ENCODE measurements around the gene WNK2. TPM values are rescaled to one million over a fixed set of nuclear protein-coding genes. Genes with fewer than 3 reads are reported as not detected.

The WNK2 gene
- total RNA-seq, 8 experiments from 2014 or later = 0.77 to 34.3 (median 19.2) TPM

DNA sequence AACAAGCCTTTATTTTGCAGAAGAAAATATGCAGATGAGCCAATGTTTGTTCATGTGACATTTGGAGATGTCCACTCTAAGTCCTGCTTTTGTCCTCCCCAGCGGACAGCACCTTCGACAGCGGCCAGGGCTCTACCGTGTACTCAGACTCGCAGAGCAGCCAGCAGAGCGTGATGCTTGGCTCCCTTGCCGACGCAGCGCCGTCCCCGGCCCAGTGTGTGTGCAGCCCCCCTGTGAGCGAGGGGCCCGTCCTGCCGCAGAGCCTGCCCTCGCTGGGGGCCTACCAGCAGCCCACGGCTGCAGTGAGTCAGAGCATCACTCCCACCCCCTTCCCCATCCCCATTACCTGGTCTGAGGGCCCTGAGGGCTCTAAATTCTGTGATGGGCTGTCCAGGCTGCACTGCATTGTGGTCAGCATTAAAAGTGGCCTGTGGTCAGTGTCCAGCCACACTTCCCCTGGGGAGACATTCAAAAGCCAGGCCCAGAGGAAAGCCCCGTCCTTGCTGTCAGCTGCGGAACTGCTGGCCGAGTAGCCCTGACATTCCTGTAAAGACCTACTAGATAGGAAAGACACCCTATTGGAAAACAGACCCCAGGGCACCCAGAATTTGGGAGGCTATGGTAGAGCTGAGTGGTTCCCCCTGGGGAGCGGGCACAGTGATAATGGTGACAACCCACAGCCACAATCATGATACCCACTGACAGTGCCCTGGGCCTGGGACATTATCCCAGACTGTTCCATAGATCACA, 69.0 kb downstream of the WNK2 start:
- Histone ChIP-seq H3K4me3 (no peak overlapping the region), H3K4me1 (replicated peaks in 1 of 2) (peaks cover 18 to 25% of the 10 kb centered on the region in 2 donors), H3K27ac (no peak overlapping the region)
- ATAC-seq (replicated peaks in 6 of 8) = peak in 3 of 8 experiments; percentile 9 to 44 (median 18)
- WGBS, 10 experiments = 55 to 87% (median 84%) methylated on average over 1 to 14 of the region's 20 CpGs; no CpG with 5 or more reads in 5 of the 10 experiments
- in situ Hi-C loops (cut with MboI; ENCODE audit: low pct_unique_long_range_greater_than_20kb in 2 of 9, low sequenced_read_pairs in 9 of 9, unreplicated experiment in 9 of 9) = no loop called here

DNA sequence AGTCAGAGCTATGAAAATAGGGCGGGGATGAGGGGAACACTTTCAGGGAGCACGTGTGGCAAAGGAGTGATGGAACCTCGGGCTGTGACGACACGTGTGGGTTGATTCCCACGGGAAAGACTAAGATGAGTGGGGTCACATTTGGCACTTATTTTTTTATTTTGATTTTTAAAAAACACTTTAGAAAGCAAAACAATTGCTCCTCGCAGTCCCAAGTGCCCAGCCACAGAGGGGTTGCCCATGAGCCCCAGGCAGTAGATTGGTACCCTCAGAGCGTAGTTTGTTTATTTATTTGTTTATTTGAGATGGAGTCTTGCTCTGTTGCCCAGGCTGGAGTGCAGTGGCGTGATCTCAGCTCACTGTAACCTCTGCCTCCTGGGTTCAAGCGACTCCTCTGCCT, 69.7 kb downstream of the WNK2 start:
- no peak overlapping the region for H3K4me3 ChIP-seq
- H3K4me1 ChIP-seq (replicated peaks in 1 of 2) = peaks cover 14 to 19% of the 10 kb centered on the region in 2 donors
- 27 to 100% (median 87%) methylated on average over 2 to 7 of the region's 10 CpGs; no CpG with 5 or more reads in 3 of the 10 experiments for WGBS, 10 experiments
- no peak overlapping the region for H3K27ac ChIP-seq
- no peak for ATAC-seq (replicated peaks in 6 of 8)
- in situ Hi-C loops (cut with MboI; ENCODE audit: low pct_unique_long_range_greater_than_20kb in 2 of 9, low sequenced_read_pairs in 9 of 9, unreplicated experiment in 9 of 9) = no loop called here

DNA sequence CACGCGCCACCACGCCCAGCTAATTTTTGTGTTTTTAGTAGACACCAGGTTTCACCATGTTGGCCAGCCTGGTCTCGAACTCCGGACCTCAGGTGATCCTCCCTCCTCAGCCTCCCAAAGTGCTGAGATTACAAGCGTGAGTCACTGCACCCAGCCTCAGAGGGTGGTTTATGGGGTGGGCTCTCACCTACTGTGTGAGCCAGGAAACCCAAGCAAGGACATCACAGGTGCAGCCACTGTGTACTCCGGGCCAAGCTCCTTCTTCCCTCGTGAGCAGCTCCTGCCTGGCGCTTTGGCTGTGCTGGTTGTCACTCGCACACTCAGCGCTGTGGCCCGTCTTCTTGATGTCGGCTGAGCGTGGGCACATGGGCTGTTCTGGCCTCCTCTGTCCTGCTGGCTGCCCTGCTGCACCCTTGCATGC, 70.1 kb downstream of the WNK2 start:
- Histone ChIP-seq H3K4me3 (no peak overlapping the region), H3K27ac (no peak overlapping the region), H3K4me1 (replicated peaks in 1 of 2) (peaks cover 14 to 18% of the 10 kb centered on the region in 2 donors)
- in situ Hi-C loops (cut with MboI; ENCODE audit: low pct_unique_long_range_greater_than_20kb in 2 of 9, low sequenced_read_pairs in 9 of 9, unreplicated experiment in 9 of 9) = no loop called here
- 53 to 100% (median 83%) methylated on average over 1 to 8 of the region's 14 CpGs; no CpG with 5 or more reads in 5 of the 10 experiments for WGBS, 10 experiments
- ATAC-seq (replicated peaks in 6 of 8) = no peak

DNA sequence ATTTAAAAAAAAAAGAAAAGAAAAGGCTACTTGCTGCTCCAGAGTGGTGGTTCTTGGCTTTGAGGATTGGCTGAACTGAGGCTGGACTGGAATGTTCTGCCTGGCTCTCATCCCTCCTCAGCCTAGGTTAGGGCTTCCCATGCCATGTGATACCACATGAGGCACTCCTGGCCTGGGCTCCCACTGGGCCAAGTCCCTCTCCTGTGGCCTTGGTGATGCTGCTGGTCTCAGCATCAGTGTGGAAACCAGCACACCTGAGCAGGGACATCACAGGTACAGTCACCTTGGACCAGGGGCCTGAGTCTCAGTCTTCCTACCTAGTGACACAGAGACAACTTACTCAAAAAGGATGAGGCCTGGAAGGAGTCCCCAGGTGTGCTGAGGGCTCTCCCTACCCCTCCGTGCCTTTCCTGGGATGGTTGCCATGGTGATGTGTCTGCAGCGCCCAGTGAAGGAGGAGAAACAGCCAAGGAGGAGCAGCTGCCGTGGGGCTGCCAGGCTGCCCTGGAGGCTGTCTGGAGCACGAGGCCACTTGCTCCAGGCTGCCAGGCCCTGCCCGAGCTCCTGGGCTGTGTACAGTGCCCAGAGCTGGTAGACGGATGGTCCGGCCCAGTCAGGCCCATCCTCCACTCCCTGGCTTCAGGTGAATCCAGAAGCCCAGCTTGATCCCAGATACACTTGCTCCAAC, 71.0 kb downstream of the WNK2 start:
- in situ Hi-C loops (cut with MboI; ENCODE audit: low pct_unique_long_range_greater_than_20kb in 2 of 9, low sequenced_read_pairs in 9 of 9, unreplicated experiment in 9 of 9) = no loop called here
- Histone ChIP-seq H3K4me3 (no peak overlapping the region), H3K4me1 (replicated peaks in 1 of 2) (peaks cover 13 to 14% of the 10 kb centered on the region in 2 donors), H3K27ac (no peak overlapping the region)
- 7 to 90% (median 81%) methylated on average over 2 to 6 of the region's 7 CpGs; no CpG with 5 or more reads in 7 of the 10 experiments for WGBS, 10 experiments
- ATAC-seq (replicated peaks in 6 of 8) = peak in 5 of 8 experiments; percentile 59 to 66 (median 62)

DNA sequence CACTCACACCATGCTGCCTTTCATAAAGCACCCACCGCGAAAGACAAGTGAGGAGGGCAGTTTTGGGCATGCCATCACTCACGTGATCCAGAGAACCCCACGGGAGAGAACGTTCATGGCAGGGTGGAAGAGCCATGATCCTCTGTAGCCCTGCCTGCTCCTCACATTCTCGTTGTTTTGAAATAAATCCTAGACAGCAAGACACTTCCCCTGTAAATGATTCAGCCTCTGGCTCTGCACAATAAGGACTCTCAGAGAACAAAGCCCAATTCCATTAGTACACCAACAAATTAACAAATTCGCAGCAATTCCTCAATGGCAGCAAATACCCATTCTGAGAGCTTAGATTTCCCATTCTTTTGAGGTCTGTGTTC, 71.5 kb downstream of the WNK2 start:
- WGBS, 10 experiments = 40 to 67% (median 58%) methylated on average over 1 to 7 of the region's 7 CpGs; no CpG with 5 or more reads in 5 of the 10 experiments
- Histone ChIP-seq H3K27ac (no peak overlapping the region), H3K4me3 (no peak overlapping the region), H3K4me1 (replicated peaks in 1 of 2) (peaks cover 13 to 14% of the 10 kb centered on the region in 2 donors)
- in situ Hi-C loops (cut with MboI; ENCODE audit: low pct_unique_long_range_greater_than_20kb in 2 of 9, low sequenced_read_pairs in 9 of 9, unreplicated experiment in 9 of 9) = no loop called here
- peak in 5 of 8 experiments; percentile 69 to 87 (median 80) for ATAC-seq (replicated peaks in 6 of 8)

DNA sequence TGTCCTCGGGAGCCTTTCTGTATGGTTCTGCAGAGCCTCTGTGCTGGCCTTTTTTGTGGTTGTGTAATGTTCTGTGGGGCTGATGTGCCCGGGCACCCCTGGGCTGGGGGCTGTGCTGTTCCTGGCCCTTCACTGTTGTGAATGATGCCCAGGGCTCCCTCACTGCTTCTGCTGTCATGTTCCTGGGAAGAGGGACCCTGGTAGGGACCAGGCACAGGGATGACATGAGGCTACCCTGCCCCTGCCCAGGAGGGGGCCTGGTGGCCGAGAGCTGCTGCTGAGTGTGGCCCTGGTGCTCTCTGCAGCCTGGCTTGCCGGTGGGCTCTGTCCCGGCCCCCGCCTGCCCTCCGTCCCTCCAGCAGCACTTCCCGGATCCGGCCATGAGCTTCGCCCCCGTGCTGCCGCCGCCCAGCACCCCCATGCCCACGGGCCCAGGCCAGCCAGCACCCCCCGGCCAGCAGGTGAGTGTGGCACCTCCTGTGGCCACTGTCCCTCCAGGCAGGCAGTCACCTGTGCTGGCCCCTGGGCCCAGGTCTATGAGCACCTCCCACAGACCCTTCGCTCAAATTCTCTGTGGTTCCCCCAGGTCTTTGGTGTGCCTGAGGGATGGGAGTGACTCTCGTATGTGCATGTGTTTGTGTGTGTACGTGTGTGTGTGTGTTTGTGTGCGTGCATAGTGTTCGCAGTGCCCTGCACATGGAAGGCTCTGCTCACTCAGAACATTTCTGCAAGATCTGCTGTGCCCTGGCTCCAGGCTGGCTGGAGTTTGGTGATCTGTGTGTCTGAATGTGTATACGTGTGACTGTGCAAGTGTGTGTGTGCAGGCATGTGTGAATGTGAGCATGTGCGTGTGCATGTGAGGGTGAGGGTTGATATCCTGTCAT, 72.3 kb downstream of the WNK2 start:
- peaks cover 13 to 14% of the 10 kb centered on the region in 2 donors for H3K4me1 ChIP-seq (replicated peaks in 1 of 2)
- H3K4me3 ChIP-seq = no peak overlapping the region
- in situ Hi-C loops (cut with MboI; ENCODE audit: low pct_unique_long_range_greater_than_20kb in 2 of 9, low sequenced_read_pairs in 9 of 9, unreplicated experiment in 9 of 9) = no loop called here
- 83 to 100% (median 100%) methylated on average over 1 to 2 of the region's 22 CpGs; no CpG with 5 or more reads in 7 of the 10 experiments for WGBS, 10 experiments
- peak in 1 of 8 experiments; percentile 10 for ATAC-seq (replicated peaks in 6 of 8)
- H3K27ac ChIP-seq = no peak overlapping the region

DNA sequence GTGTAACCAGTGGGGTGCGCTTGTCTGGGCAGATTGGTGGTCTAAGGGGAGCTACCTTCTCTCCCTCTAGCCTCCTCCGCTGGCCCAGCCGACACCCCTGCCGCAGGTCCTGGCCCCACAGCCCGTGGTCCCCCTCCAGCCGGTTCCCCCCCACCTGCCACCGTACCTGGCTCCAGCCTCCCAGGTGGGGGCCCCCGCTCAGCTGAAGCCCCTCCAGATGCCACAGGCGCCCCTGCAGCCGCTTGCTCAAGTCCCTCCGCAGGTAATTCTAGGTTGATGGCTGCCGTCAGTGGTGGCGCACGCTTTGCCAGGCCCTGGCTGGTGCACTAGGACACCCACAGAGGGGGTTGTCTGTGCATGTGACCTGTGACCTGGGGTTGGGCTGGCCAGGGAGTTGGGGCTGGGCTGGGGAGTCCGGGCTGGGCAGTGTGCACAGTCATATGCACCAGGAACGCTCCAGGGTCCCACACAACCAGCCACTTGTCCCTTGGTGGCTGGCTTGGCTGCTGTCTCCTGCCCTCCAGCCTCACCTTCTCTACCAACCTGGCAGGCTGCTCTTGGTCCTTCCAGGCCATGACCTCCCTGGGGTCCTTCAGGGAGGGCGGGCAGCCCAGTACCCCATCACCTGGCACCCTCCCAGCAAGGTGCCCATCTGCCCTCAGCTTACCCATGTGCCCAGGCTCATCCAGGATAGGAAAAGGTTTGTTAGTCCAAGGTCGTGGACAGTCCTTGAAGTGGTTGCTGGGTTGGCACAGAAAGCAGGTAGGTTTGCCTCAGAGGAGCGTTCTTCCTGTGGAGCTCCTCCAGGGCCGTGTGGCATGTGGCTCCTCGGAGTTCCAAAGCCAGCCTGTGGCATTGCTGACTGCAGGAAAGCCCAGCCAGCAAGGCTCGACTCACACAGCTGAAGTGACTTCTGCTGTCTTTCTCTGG, 73.2 kb downstream of the WNK2 start:
- in situ Hi-C loops (cut with MboI; ENCODE audit: low pct_unique_long_range_greater_than_20kb in 2 of 9, low sequenced_read_pairs in 9 of 9, unreplicated experiment in 9 of 9) = no loop called here
- WGBS, 10 experiments = 0 to 100% (median 92%) methylated on average over 1 to 4 of the region's 22 CpGs; no CpG with 5 or more reads in 6 of the 10 experiments

DNA sequence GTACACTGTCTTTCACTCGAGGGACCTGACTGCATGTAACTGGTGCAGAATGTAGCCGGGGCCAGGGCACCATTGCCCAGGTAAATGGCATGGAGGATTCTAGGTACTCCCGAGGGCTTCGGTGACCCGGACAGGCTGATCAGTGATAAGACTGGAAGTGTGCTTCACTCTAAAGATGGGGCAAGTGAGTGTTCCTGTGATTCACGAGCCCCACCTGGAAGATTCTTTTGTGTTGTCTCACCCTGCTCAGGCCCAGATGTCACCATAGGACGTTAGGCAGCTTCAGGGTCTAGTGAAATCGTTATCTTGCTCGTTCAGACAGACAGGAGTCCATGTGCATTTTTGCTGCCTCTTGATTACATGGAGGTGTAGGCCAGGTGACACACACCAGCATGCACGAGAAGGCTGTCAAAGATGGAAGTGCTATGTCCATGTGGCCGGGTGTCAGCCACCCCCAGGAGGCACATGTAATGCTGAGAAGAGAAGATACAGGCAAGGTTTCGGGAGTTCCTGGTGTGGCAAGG, 73.9 kb downstream of the WNK2 start:
- Histone ChIP-seq H3K4me1 (replicated peaks in 1 of 2) (peaks cover 13 to 14% of the 10 kb centered on the region in 2 donors), H3K27ac (no peak overlapping the region), H3K4me3 (no peak overlapping the region)
- in situ Hi-C loops (cut with MboI; ENCODE audit: low pct_unique_long_range_greater_than_20kb in 2 of 9, low sequenced_read_pairs in 9 of 9, unreplicated experiment in 9 of 9) = no loop called here
- 40 to 100% (median 82%) methylated on average over 1 to 6 of the region's 12 CpGs; no CpG with 5 or more reads in 2 of the 10 experiments for WGBS, 10 experiments
- no peak for ATAC-seq (replicated peaks in 6 of 8)

More for the DNA sequence above, 73.2 kb downstream of the WNK2 start:
- Histone ChIP-seq H3K4me3 (no peak overlapping the region), H3K4me1 (replicated peaks in 1 of 2) (peaks cover 13 to 14% of the 10 kb centered on the region in 2 donors), H3K27ac (no peak overlapping the region)
- ATAC-seq (replicated peaks in 6 of 8) = no peak

DNA sequence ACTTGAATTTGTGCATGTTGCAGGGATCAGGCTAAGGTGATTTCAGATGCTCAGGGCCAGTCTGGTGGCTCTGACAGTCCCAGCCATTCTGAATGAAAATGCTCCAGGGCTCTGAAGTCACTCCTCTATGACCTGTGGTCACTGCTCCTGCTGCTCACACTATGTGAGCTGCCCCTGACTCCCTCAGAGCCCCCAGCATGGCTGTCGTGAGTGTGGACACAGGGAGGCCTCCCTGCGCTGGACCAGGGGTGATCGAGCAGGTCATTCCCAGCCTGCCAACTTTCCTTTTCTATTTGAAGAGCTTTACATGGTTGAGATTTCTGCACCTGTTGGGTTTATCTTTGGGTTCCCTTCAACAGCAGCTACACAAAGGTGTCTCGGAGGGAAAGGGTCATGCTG, 74.5 kb downstream of the WNK2 start:
- Histone ChIP-seq H3K4me1 (replicated peaks in 1 of 2) (peaks cover 13 to 14% of the 10 kb centered on the region in 2 donors), H3K4me3 (no peak overlapping the region), H3K27ac (no peak overlapping the region)
- in situ Hi-C loops (cut with MboI; ENCODE audit: low pct_unique_long_range_greater_than_20kb in 2 of 9, low sequenced_read_pairs in 9 of 9, unreplicated experiment in 9 of 9) = no loop called here
- 38 to 100% (median 87%) methylated on average over 1 to 4 of the region's 4 CpGs; no CpG with 5 or more reads in 7 of the 10 experiments for WGBS, 10 experiments
- no peak for ATAC-seq (replicated peaks in 6 of 8)

DNA sequence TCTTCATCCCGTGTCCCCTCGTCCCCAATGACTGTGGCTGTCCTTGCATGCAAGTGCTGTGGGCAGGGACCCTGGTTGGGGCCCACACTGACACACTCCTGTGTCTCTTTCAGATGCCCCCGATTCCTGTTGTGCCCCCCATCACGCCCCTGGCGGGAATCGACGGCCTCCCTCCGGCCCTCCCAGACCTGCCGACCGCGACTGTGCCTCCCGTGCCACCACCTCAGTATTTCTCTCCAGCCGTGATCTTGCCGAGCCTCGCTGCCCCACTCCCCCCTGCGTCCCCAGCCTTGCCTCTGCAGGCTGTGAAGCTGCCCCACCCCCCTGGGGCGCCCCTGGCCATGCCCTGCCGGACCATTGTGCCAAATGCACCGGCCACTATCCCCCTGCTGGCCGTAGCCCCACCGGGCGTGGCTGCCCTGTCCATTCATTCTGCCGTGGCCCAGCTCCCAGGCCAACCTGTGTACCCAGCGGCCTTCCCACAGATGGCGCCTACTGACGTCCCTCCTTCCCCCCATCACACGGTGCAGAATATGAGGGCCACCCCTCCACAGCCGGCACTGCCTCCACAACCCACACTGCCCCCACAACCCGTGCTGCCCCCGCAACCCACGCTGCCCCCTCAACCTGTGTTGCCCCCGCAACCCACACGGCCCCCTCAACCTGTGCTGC, 75.0 kb downstream of the WNK2 start:
- peaks cover 13 to 14% of the 10 kb centered on the region in 2 donors for H3K4me1 ChIP-seq (replicated peaks in 1 of 2)
- in situ Hi-C loops (cut with MboI; ENCODE audit: low pct_unique_long_range_greater_than_20kb in 2 of 9, low sequenced_read_pairs in 9 of 9, unreplicated experiment in 9 of 9) = no loop called here
- WGBS, 10 experiments = 83% methylated on average over 1 of the region's 33 CpGs; no CpG with 5 or more reads in 9 of the 10 experiments
- no peak overlapping the region for H3K4me3 ChIP-seq
- no peak for ATAC-seq (replicated peaks in 6 of 8)
- no peak overlapping the region for H3K27ac ChIP-seq

DNA sequence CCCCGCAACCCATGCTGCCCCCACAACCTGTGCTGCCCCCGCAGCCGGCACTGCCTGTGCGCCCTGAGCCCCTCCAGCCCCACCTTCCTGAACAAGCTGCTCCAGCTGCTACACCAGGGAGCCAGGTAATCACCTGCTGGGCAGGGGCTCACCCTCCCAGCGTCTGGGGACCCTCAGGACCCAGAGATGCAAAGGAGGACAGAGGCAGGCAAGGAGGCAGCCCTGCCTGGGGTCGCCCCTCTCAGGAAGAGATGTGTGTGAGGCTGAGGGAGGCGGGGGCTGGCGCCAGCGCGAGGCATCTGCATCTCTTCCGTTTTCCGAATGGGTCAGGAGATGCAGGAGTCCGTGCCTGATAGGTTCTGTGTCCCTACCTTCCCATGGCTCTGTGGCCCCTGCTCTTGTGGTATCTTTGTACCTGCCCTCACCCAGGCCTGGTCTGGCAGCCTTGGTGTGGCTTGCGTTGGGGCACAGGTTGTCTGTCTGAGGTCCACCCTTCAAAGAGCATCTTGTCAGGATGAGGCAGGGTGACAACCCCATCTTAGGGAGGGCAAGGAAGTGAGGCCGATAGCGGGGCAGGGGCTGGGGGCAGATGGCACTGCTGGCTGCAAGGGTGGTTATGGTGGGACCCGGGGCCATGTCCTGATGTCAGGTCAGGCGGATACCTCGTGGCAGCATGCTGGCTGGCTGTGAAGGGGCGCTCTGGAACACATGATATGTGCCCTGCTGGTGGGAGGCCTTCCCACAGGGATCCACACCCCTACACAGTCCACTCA, 75.7 kb downstream of the WNK2 start:
- no peak overlapping the region for H3K4me3 ChIP-seq
- H3K27ac ChIP-seq = no peak overlapping the region
- WGBS, 10 experiments = 50 to 100% (median 60%) methylated on average over 1 of the region's 20 CpGs; no CpG with 5 or more reads in 7 of the 10 experiments
- in situ Hi-C loops (cut with MboI; ENCODE audit: low pct_unique_long_range_greater_than_20kb in 2 of 9, low sequenced_read_pairs in 9 of 9, unreplicated experiment in 9 of 9) = no loop called here
- H3K4me1 ChIP-seq (replicated peaks in 1 of 2) = peaks cover 13 to 14% of the 10 kb centered on the region in 2 donors
- ATAC-seq (replicated peaks in 6 of 8) = no peak
